HCT116 (cell line): Measurements from ENCODE around the gene XAB2.

Experiments used
- CTCF ChIP-seq, 3 experiments: fragments of 200-600 bp in 1 of 3; sonication (generic) in 1 of 3; IDR thresholded peaks in 2 of 3; conservative IDR thresholded peaks in 1 of 3; 2 replicates each; pipeline ENCODE4 v1.5.1; 2012 to 2017; ENCODE audit warnings: low read depth in 2 of 3, low read length in 2 of 3, antibody characterized with exemption in 1 of 3, borderline replicate concordance in 1 of 3, control low read depth in 1 of 3, mild to moderate bottlenecking in 1 of 3, mixed read lengths in 1 of 3, mixed run types in 1 of 3, moderate library complexity in 1 of 3; ENCODE audit not compliant: insufficient read depth in 1 of 3
- EZH2 ChIP-seq: fragments of 200-600 bp; sonication (generic); IDR thresholded peaks from 2 replicates; pipeline ENCODE4 v1.6.1; 2017; ENCODE audit warnings: antibody characterized with exemption, mixed run types
- EZH2phosphoT487 ChIP-seq: fragments of 200-600 bp; IDR thresholded peaks from 2 replicates; pipeline ENCODE4 v1.6.1; 2018; ENCODE audit warnings: antibody characterized with exemption, borderline replicate concordance
- POLR2A ChIP-seq: IDR thresholded peaks from 2 replicates; pipeline ENCODE4 v1.7.0; 2011; ENCODE audit warnings: borderline replicate concordance; ENCODE audit not compliant: insufficient read depth, insufficient read length; ENCODE audit errors: extremely low read depth
- POLR2AphosphoS5 ChIP-seq: IDR thresholded peaks from 2 replicates; pipeline ENCODE4 v1.6.1; 2011; ENCODE audit warnings: mild to moderate bottlenecking, low read depth, low read length, moderate library complexity
- RAD21 ChIP-seq: IDR thresholded peaks from 2 replicates; pipeline ENCODE4 v1.6.1; 2012; ENCODE audit warnings: low read depth, mild to moderate bottlenecking
- TCF7L2 ChIP-seq: IDR thresholded peaks from 2 replicates; pipeline ENCODE4 v1.7.0; 2011; ENCODE audit warnings: borderline replicate concordance, inconsistent platforms; ENCODE audit not compliant: insufficient read depth, insufficient read length; ENCODE audit errors: extremely low read depth
- ZFX ChIP-seq: fragments of 450-650 bp; IDR thresholded peaks from 2 replicates; pipeline ENCODE4 v1.6.1; 2017
- TF ChIP-seq, protein P1 (sequence below): IDR thresholded peaks from 2 replicates; pipeline ENCODE4 v1.6.1; 2012

GRCh38 chr19:7623725-7624603 lies 5.4 kb downstream of the XAB2 start:
- TF ChIP-seq EZH2phosphoT487, result no peak
- TF ChIP-seq CTCF (IDR thresholded peaks at IDR 0.05 in 2 of 3, conservative IDR thresholded peaks at IDR 0.05 in 1 of 3; ENCODE audit: borderline replicate concordance in 1 of 3, insufficient read depth in 1 of 3, low read depth in 2 of 3, low read length in 2 of 3), result no peak
- no peak for TF ChIP-seq POLR2AphosphoS5
- TF ChIP-seq POLR2A, result no peak
- no peak for TF ChIP-seq ZFX
- TF ChIP-seq RAD21, result no peak
- TF ChIP-seq EZH2, result no peak
- TF ChIP-seq TCF7L2, result no peak
- TF ChIP-seq, protein P1, sequence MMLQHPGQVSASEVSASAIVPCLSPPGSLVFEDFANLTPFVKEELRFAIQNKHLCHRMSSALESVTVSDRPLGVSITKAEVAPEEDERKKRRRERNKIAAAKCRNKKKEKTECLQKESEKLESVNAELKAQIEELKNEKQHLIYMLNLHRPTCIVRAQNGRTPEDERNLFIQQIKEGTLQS, result no peak
